ACHN (cell line): Measurements from ENCODE around the gene SPINT2.

Experiments
- DNase-seq: peaks from one replicate; pipeline ENCODE4 v3.0.0-alpha.2; 2015
- in situ Hi-C: cut with HindIII; loops from 2 replicates; pipeline ENCODE4 v1.10.0; 2017; ENCODE audit warnings: low sequenced_read_pairs, low pct_ligation_motif_present, low pct_unique_long_range_greater_than_20kb

SPINT2 gene

GRCh38 chr19:38308926-38309614, 44.7 kb downstream of the SPINT2 start:
- no peak for DNase-seq

GRCh38 chr19:38309615-38310278, 45.4 kb downstream of the SPINT2 start:
- in situ Hi-C loops: no loop called here
- DNase-seq: no peak

More at GRCh38 chr19:38308926-38309614, 44.7 kb downstream of the SPINT2 start:
- in situ Hi-C loops: no loop called here

GRCh38 chr19:38310279-38310670, 45.9 kb downstream of the SPINT2 start:
- in situ Hi-C loops: no loop called here
- no peak for DNase-seq

GRCh38 chr19:38310986-38311385, 46.6 kb downstream of the SPINT2 start:
- DNase-seq: no peak
- in situ Hi-C loops: no loop called here

GRCh38 chr19:38315657-38316476, 51.5 kb downstream of the SPINT2 start, which contains the start of gene YIF1B:
YIF1B (minus strand) TSS chr19:38315947; CDS start chr19:38315917, 30 bp downstream.
- in situ Hi-C loops: no loop called here
- peak; percentile 95 for DNase-seq

- DNase-seq: no peak
- in situ Hi-C loops: no loop called here
Measured at GRCh38 chr19:38316477-38317067, 52.2 kb downstream of the SPINT2 start.

GRCh38 chr19:38317104-38317612, 52.8 kb downstream of the SPINT2 start:
- no peak for DNase-seq
- in situ Hi-C loops: no loop called here

GRCh38 chr19:38318660-38319059, 54.3 kb downstream of the SPINT2 start:
- in situ Hi-C loops: no loop called here
- no peak for DNase-seq

GRCh38 chr19:38319421-38320258, 55.3 kb downstream of the SPINT2 start, which contains the start of gene KCNK6:
KCNK6 (plus strand) TSS chr19:38319845; CDS start chr19:38319951, 106 bp downstream.
- in situ Hi-C loops: no loop called here

GRCh38 chr19:38320969-38321339, 56.6 kb downstream of the SPINT2 start:
- DNase-seq: no peak
- in situ Hi-C loops: no loop called here

More at GRCh38 chr19:38319421-38320258, 55.3 kb downstream of the SPINT2 start, which contains the start of gene KCNK6:
- peak; percentile 17 for DNase-seq

GRCh38 chr19:38321646-38322196, 57.3 kb downstream of the SPINT2 start:
- DNase-seq: no peak
- in situ Hi-C loops: no loop called here

- in situ Hi-C loops: no loop called here
Measured at GRCh38 chr19:38323291-38323690, 58.9 kb downstream of the SPINT2 start.

GRCh38 chr19:38324431-38324830, 60.1 kb downstream of the SPINT2 start:
- in situ Hi-C loops: no loop called here
- no peak for DNase-seq

More at GRCh38 chr19:38323291-38323690, 58.9 kb downstream of the SPINT2 start:
- DNase-seq: no peak

- no peak for DNase-seq
- in situ Hi-C loops: no loop called here
Measured at GRCh38 chr19:38326591-38326990, 62.2 kb downstream of the SPINT2 start.

GRCh38 chr19:38329651-38330050, 65.3 kb downstream of the SPINT2 start:
- in situ Hi-C loops: no loop called here
- no peak for DNase-seq

- DNase-seq: no peak
- in situ Hi-C loops: no loop called here
Measured at GRCh38 chr19:38331728-38332127, 67.4 kb downstream of the SPINT2 start.

GRCh38 chr19:38333245-38333644, 68.9 kb downstream of the SPINT2 start:
- no peak for DNase-seq
- in situ Hi-C loops: no loop called here
